Retinal pigment epithelial cell (primary cell): Measurements from ENCODE around the gene ELF5.

Experiments used
- DNase-seq: peaks from one replicate; pipeline ENCODE4 v3.0.0-alpha.2; 2010; ENCODE audit warnings: low read depth
- H3K4me3 ChIP-seq: 2 replicates; pipeline ENCODE4 v1.5.1; 2011; ENCODE audit warnings: mild to moderate bottlenecking, low read length, control low read depth, moderate library complexity
- CTCF ChIP-seq: conservative IDR thresholded peaks from 2 replicates; pipeline ENCODE4 v1.5.1; 2011; ENCODE audit warnings: low read depth, low read length, control low read depth, inconsistent platforms

Gene ELF5

GRCh38 chr11:34457607-34458006 lies 56.0 kb downstream of the ELF5 start:
- DNase-seq, result no peak
- no peak for TF ChIP-seq CTCF
- H3K4me3 ChIP-seq, result no peak overlapping the region

GRCh38 chr11:34454308-34455032 lies 59.1 kb downstream of the ELF5 start:
- no peak for DNase-seq
- TF ChIP-seq CTCF, result no peak
- no peak overlapping the region for H3K4me3 ChIP-seq

- no peak for TF ChIP-seq CTCF
- no peak overlapping the region for H3K4me3 ChIP-seq
- DNase-seq, result no peak
Observed at GRCh38 chr11:34451053-34451452, 62.5 kb downstream of the ELF5 start.

GRCh38 chr11:34449013-34449412 lies 64.6 kb downstream of the ELF5 start:
- TF ChIP-seq CTCF, result no peak
- no peak overlapping the region for H3K4me3 ChIP-seq
- no peak for DNase-seq

GRCh38 chr11:34448223-34448994 lies 65.2 kb downstream of the ELF5 start:
- DNase-seq, result no peak
- no peak overlapping the region for H3K4me3 ChIP-seq
- no peak for TF ChIP-seq CTCF

- DNase-seq, result no peak
- no peak overlapping the region for H3K4me3 ChIP-seq
- TF ChIP-seq CTCF, result no peak
Observed at GRCh38 chr11:34447044-34447443, 66.5 kb downstream of the ELF5 start.

- no peak for DNase-seq
- no peak for TF ChIP-seq CTCF
- no peak overlapping the region for H3K4me3 ChIP-seq
Observed at GRCh38 chr11:34446386-34446785, 67.2 kb downstream of the ELF5 start.
